HG03103 (cell line): ENCODE data around the gene CSGALNACT2.
"Not testable (repeated sequence)": the region's sequence is repeated elsewhere in the genome, so short reads cannot be mapped to it uniquely, and the experiment has no call there.

Experiments used
- ATAC-seq: cut with Tn5 transposase; IDR thresholded peaks from one replicate; pipeline ENCODE4 v1.9.1; 2021; ENCODE audit warnings: low read depth; ENCODE audit not compliant: unreplicated experiment

CSGALNACT2 gene

DNA sequence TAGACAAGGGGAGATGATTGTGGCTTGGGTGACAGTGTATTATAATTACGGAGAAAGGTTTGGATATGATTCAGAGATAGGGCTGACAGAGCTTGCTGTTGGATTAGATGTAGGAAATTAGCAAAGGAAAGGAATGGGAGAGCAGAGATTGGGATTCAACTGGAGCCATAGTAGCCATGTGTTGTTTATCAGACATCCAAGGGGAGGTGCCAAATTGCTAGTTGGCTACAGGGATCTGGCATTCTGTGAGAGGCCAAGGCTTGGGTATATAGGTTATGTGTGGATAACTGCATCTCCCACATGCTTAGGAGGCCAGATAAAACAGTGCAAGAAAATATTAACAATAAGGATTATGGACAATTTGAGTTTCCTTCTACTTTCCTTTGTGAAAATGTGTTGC lies 34.9 kb downstream of the CSGALNACT2 start:
- no peak for ATAC-seq

GRCh38 chr10:43174969-43175368 lies 36.7 kb downstream of the CSGALNACT2 start:
- ATAC-seq: no peak

DNA sequence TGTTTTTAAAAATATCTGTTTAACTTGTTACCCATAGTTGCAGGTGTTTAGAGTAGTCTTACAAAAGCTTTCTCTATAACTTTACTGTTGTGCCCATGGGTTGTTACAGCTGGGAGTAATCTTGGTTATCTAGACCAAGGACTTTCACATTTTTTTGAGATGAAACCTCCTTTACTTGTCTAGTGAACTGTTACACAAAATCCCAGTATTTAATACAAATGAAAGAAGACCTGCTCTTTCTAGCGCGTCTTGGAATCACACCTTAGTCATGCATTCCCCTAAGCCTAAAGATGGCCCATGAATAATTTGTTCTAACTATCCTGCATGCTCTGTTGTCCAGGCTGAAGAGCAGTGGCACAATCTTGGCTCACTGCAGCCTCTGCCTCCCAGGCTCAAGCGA lies 38.0 kb downstream of the CSGALNACT2 start:
- ATAC-seq: no peak

DNA sequence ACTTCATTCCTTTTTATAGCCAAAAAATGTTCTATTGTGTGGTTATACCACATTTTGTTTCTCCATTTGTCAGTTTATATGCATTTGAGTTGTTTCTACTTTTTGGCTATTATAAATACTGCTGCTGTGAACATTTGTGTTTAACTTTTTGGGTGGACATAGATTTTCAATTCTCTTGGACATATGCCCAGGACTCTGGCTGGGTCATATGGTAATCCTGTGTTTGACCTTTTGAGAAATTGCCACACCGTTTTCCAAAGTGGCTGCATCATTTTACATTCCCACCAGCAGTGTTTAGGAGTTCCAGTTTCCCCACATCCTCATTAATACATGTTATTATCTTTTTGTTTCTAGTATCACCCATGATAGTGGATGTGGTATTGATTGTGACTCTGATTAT lies 39.4 kb downstream of the CSGALNACT2 start:
- no peak for ATAC-seq

- ATAC-seq: no peak
Measured at GRCh38 chr10:43181146-43181545, 42.9 kb downstream of the CSGALNACT2 start.

DNA sequence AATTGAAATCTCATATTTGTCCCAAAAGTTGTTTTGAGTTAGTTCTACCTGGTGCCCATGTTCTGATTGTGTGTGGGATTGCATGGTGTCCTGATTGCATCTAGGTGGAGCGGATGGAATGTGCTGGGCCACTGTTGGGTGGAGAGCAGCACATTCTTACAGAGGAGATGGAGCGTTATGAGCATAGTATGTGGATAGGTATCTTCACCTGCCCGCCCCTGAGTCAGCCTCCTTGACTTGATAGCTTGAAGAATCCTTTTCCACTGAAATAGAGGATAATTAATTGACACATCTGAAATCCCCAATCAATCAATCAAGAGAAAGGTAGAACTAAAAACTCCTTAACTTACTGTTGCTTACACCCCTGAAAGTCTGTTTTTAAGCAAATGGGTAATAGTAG lies 45.5 kb downstream of the CSGALNACT2 start:
- ATAC-seq: not testable (repeated sequence)

DNA sequence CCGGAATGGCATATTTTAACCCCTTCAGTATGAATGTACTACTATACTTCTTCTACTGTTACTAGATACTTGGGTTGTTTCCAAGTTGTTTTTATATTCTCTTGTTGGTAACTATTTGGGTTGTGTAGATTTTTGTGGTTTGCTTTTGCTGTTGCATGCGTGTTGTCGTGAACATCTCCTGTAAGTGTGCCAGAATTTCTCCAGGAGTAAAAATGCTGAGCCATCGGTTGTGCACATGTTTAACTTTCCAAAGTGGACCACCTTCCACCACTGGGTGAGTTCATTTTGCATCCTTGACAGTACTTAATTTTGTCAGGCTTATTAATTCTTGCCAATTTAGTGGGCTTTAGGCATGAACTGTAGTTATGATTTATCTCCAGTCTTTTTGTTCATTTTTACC lies 47.9 kb downstream of the CSGALNACT2 start:
- no peak for ATAC-seq

DNA sequence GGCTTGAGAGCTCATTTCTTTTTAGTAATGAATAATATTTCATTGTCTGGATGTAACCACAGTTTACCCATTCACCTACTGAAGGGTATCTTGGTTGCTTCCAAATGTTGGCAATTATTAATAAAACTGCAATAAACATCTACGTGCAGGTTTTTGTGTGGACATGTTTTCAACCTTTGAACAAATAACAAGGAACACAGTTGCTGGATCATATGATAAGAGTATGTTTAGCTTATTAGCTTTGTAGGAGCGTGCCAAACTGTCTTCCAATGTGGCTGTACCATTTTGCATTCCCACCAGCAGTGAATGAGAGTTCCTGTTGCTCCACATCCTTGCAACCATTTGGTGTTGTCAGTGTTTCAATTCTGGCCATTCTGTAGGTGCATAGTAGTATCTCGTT lies 49.0 kb downstream of the CSGALNACT2 start:
- ATAC-seq: no peak

GRCh38 chr10:43188702-43189101 lies 50.5 kb downstream of the CSGALNACT2 start:
- no peak for ATAC-seq

DNA sequence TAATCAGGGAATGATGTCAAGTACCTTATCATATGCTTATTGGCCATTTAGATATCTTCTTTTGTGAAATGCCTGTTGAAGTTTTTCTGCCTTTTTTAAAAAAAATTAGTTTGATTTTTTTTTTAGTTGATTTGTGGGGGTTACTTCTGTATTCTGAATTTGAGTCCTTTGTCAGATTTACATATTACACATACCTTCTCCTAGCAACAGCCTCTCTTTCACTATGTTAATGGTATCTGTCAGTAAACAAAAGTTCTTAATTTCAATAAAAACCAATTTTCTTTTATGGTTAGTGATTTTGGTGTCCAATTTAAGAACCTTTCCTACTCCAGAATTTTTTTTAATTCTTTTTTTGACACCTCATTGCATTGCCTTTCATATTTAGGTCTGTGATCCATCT lies 52.0 kb downstream of the CSGALNACT2 start:
- ATAC-seq: no peak

GRCh38 chr10:43190775-43191174 lies 52.5 kb downstream of the CSGALNACT2 start:
- ATAC-seq: no peak

DNA sequence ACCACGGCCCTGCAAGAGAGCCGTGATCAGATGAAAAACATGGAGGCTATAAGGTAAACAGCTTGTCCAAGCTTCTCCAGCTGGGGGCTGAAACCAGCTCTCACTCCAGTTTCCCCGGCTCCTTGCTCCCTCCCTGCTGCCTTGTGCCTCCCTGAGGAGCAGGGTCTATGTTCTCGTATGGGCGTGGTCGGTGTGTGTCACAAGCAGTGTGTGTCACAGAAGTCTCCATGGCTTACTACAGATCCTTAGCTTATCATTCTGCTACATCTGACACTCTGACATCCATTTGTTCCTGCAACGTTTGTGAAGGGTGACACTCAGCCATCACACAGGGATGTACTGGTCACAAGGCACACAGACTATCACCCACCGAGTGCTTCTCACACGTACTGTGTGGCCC lies 54.6 kb downstream of the CSGALNACT2 start:
- no peak for ATAC-seq

DNA sequence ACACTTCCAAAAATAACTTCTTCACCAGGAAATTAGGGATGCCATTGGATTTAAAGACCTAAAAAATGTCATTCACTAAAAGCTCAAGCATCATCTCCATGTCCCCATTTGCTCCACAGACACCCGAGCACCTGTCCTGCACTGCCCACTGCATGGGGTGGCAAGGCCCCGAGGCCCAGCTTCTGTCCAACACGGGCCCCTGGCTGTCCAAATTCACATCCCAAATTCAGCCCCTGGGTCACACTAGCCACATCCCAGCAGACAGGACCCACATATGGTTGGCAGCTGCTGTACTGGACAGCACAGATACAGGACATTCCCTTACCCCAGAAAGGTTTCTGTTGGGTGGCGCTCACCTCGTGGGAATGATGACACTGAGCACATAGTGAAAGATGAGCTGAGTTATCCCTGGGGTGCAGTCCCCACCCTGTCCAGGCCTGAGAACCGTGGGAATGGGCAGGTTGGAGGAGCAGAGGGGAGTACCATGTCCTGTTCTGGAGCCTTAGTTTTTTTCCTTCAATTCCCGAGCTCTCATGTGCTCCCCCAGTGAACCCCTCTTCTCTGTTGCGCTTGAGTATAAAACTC lies 55.3 kb downstream of the CSGALNACT2 start:
- ATAC-seq: no peak

GRCh38 chr10:43194266-43194665 lies 56.0 kb downstream of the CSGALNACT2 start:
- ATAC-seq: no peak

DNA sequence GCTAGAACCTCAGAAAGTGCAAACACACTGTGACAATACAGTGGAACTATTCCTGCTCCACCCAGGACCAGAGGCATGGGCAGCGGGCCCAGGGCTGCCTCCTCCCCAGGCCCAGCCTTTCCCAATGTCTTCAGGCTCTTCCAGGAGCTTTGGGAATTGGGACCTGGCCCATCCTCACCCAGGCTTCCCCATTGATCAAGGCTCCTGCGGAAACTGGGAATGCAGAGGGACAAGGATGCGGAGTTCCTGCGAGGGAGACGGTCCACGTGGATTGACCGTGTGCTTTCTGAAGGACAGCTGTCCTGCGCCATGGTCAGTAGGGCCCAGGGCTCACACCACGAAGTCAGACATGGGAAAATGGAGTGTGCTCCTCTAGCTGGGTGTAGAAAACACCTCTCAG lies 56.6 kb downstream of the CSGALNACT2 start:
- no peak for ATAC-seq

GRCh38 chr10:43195557-43195956 lies 57.3 kb downstream of the CSGALNACT2 start:
- no peak for ATAC-seq

GRCh38 chr10:43196131-43196980 lies 58.1 kb downstream of the CSGALNACT2 start:
- no peak for ATAC-seq

- no peak for ATAC-seq
Measured at GRCh38 chr10:43196981-43197833, 59.0 kb downstream of the CSGALNACT2 start.

DNA sequence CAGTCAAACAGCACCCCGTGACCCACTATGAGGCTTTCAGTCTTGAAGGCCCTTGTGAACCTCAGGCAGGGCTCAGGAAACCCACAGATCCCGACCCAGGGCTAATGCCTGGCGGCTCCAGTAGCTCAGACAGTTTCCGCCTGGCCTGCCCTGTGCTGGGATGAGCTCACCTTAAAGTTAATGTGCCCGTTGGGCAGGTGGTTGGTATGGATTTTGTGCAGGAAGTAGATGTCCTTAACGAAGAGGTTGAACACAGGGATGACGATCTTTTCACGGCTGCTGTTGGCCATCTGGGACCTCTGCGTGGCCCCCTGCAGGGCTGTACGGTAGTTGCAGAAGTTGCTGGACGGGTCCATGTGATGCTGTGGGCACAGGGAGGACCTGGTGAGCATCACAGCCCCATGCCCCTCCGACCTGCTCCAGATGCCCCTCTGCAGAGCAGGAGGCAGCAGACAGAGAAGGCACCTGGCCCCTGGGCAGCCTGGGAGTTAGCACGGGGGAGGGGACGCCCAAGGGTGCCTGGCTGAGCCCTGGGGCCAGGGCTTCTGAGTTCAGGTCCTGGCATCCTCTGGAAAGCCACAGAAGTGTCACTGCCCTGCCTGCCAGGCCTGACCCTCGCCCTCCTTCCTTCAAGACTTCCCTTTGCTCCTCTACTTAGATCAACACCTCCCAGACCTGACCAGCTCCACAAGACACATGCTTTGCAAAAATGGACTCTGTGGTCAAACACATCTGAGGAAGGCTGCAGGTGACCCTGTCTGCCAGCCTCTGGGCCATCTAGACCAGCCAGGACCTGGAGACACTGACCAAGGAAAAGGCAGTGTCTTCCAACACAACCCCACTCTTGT lies 59.8 kb downstream of the CSGALNACT2 start:
- ATAC-seq: no peak

DNA sequence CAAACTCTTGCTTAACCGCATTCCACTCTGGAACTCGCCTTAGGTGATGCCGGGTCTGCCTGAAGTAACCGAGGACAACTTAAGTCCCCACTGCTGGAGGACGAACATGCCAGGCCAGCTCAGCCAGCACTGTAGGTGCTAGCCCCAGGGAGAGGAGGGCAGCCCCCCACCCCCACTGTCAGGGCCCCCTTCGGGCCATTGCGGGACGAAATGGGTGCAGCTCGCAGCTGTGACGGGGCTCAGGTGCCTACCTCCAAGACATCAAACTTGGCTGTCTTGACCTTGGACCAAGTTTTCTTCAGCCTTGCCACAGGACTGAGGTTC lies 60.4 kb downstream of the CSGALNACT2 start:
- ATAC-seq: no peak
